Gastroesophageal sphincter (tissue), 3 donors: Measurements from ENCODE around the gene WLS.

Experiments
- CTCF ChIP-seq, 4 experiments: fragments of 200-600 bp in 2 of 4; fragments of 450-650 bp in 2 of 4; sonication (generic) in 1 of 4; IDR thresholded peaks; one replicate each; pipeline ENCODE4 v1.5.1; 2017 to 2019; ENCODE audit warnings: antibody characterized with exemption in 4 of 4, mild to moderate bottlenecking in 2 of 4, moderate library complexity in 2 of 4
- POLR2A ChIP-seq, 2 donors: fragments of 450-650 bp; IDR thresholded peaks; one replicate each; pipeline ENCODE4 v1.6.1; 2017; ENCODE audit warnings: antibody characterized with exemption in 2 of 2, mild to moderate bottlenecking in 2 of 2, moderate library complexity in 1 of 2

GRCh38 chr1:68157416-68157815 is 74.9 kb downstream of the WLS start:
- no peak for TF ChIP-seq POLR2A (IDR thresholded peaks at IDR 0.05)
- no peak for TF ChIP-seq CTCF (IDR thresholded peaks at IDR 0.05)
